Stimulated activated CD4-positive, alpha-beta T cell treated with anti-CD3 and anti-CD28 coated beads, Interleukin-4, amount 100 ng/mL, for 48 hours (primary cell): ENCODE measurements around the gene RASA2.
"Not testable (repeated sequence)": the region's sequence is repeated elsewhere in the genome, so short reads cannot be mapped to it uniquely, and the experiment has no call there.

Experiments
- DNase-seq, 2 donors: peaks; one replicate each; pipeline ENCODE4 v3.0.0-alpha.2; 2020; ENCODE audit warnings: low read depth in 2 of 2

RASA2 gene

GRCh38 chr3:141575879-141576743 is 89.3 kb downstream of the RASA2 start:
- no peak for DNase-seq

GRCh38 chr3:141576744-141577052 is 89.9 kb downstream of the RASA2 start:
- no peak for DNase-seq

- DNase-seq: no peak
Observed at GRCh38 chr3:141578202-141578973, 91.6 kb downstream of the RASA2 start.

DNA sequence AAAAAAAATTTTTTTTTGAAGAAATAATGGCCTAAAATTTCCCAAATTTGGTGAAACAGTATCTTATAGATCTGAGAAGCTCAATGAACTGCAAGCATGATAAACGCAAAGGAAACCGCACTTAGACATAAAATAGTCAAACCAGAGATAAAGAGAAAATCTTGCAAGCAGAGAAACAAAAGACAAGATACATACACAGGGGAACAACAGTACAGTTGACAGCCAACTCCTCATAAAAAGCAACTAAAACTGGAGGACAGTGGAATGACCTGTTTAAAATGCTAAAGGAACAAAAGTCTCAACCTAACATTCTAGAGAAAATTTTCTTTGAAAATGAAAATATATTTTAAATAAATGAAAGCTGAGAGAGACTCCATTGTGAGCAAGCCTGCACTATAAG is 107.5 kb downstream of the RASA2 start:
- DNase-seq: no peak

GRCh38 chr3:141597931-141598330 is 111.1 kb downstream of the RASA2 start:
- no peak for DNase-seq

DNA sequence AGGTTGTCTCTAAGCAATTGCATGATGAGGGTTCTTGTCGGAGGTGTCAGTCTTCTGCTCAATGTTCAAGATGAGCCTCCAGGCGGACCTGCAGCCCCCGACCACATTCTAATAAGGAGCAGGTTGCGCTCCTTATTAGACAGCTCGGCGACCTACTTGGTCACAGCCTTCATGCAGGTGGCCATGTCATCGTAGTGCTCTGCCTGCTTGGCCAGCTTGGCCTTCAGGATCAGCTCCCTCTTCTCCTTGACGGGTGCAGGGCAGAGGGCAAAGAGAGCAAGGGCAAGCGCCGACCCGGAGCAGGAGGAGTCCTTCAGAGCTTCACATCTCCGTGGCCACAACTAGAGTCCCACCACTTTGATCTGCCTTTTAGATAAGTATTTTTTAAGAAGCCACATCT is 113.5 kb downstream of the RASA2 start:
- no peak for DNase-seq

- DNase-seq: no peak
Observed at GRCh38 chr3:141602706-141603105, 115.9 kb downstream of the RASA2 start.

- no peak for DNase-seq
Observed at GRCh38 chr3:141603473-141604035, 116.7 kb downstream of the RASA2 start.

- no peak for DNase-seq
Observed at GRCh38 chr3:141605883-141606282, 119.1 kb downstream of the RASA2 start.

DNA sequence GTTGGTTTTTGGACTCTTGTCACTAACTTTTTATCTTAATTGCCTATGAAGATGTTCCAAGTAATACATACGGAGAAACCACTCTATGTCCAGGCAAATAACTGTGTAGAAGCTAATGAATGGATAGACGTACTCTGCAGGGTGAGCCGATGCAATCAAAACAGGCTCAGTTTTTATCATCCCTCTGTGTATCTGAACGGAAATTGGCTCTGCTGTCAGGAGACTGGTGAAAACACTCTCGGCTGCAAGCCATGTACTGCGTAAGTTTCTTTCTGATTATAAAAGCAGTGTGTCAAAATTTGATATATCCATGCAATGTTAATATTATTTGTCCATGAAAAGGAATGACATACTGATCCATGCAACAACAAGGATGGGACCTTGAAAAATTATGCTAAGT is 121.6 kb downstream of the RASA2 start:
- no peak for DNase-seq

- DNase-seq: no peak
Observed at GRCh38 chr3:141610939-141611338, 124.1 kb downstream of the RASA2 start.

- DNase-seq: no peak
Observed at GRCh38 chr3:141618103-141618910, 131.5 kb downstream of the RASA2 start.

- DNase-seq: no peak
Observed at GRCh38 chr3:141618938-141619337, 132.1 kb downstream of the RASA2 start.

DNA sequence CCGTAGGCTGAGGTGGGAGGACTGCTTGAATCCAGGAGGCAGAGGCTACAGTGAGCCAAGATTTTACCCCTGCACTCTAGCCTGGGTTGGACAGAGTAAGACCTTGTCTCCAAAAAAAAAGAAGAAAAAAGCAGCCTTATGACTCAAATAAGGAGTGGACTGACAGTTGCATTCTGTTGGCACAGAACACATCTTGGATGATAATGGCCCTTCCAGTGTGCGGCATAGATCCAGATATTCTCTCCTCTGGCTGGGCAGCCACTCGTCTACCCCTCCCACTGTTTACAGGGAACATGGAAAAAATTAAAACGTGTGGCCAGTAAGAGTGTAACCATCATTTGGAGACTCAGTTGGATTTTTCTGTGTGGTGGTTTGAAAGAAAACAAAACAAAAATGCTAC is 132.6 kb downstream of the RASA2 start:
- DNase-seq: no peak

DNA sequence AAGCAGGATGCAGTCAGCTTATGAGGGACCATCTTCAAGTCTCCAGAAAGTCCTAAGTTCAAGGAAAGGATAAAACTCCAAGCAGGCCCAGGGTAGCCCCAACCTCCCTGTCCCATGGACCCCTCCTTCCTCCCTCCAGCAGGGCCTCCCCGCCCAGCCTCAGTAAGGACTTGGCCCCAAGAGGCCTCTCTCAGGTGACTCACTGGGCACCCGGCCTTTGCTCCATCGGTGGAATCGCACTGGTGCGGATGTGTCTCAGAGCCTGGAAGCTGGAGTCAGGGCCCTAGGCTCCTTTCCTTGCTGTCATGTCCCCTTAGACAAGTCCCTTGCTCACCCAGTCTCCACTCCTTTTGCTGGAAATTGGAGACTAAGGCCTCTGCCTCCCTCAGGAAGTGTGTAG is 136.9 kb downstream of the RASA2 start:
- DNase-seq: no peak

- DNase-seq: no peak
Observed at GRCh38 chr3:141625506-141625905, 138.7 kb downstream of the RASA2 start.

DNA sequence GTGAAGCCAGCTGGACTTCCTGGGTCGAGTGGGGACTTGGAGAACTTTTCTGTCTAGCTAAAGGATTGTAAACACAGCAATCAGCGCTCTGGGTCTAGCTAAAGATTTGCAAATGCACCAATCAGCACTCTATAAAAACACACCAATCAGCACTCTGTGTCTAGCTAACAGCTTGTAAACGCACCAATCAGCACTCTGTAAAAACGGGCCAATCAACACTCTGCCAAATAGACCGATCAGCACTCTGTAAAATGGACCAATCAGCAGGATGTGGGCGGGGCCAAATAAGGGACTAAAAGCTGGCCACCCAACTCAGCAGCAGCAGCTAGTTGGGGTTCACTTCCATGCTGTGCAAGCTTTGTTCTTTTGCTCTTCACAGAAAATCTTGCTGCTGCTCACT is 141.5 kb downstream of the RASA2 start:
- not testable (repeated sequence) for DNase-seq

GRCh38 chr3:141628868-141629441 is 142.1 kb downstream of the RASA2 start:
- DNase-seq: not testable (repeated sequence)

DNA sequence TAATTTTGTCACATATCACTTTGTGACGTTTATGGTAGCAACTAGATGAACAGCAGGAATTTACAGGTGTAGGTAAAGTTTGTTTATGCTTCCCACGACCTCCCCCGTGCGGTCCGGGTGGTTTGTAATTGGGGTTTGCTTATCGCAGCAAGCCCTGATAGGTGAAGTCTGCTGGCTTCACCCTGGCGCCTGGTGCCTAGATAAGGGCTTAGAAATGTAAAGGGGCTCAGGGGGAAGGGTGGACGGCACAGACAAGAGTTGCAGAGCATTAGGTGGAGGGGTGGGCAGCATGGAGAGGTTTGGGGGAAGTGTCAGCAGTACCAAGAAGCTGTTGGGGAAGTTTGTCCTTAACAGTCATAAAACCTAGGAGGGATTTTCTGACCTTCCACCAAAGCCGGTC is 143.1 kb downstream of the RASA2 start:
- no peak for DNase-seq

DNA sequence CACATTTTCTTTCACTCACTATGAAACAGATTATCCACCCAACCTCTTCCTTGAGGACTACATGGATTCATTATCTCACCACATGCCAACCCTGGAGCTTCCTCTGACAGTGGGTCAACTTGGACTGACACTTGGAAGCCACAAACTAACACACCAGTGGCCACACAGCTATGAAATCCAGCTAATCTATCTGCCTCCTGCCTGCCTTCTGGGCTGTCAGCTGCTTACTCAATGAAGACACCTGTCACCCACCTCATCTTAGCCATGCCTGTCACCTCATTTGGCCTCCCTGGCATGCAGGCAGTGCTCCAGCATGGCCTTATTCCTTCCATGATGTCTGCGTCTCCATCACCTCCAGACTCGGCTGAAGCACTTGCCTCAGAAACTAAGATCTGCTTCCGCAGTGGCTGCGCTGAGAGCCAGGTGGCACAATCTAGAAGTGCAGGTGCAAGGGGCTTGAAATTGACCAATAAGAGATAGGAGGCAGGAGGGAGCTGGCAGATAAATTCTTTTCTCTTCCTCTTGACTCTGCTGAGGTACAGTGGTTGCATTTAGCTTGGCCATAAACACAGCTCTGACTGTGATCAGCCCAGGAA is 146.1 kb downstream of the RASA2 start:
- no peak for DNase-seq

GRCh38 chr3:141642215-141642614 is 155.4 kb downstream of the RASA2 start:
- DNase-seq: no peak
